ENCODE data around the gene LMAN1L. TPM values are rescaled to one million over a fixed set of nuclear protein-coding genes. Genes with fewer than 3 reads are reported as not detected.

The LMAN1L gene
- total RNA-seq, 1 experiment from 2014 or later: not detected

DNA sequence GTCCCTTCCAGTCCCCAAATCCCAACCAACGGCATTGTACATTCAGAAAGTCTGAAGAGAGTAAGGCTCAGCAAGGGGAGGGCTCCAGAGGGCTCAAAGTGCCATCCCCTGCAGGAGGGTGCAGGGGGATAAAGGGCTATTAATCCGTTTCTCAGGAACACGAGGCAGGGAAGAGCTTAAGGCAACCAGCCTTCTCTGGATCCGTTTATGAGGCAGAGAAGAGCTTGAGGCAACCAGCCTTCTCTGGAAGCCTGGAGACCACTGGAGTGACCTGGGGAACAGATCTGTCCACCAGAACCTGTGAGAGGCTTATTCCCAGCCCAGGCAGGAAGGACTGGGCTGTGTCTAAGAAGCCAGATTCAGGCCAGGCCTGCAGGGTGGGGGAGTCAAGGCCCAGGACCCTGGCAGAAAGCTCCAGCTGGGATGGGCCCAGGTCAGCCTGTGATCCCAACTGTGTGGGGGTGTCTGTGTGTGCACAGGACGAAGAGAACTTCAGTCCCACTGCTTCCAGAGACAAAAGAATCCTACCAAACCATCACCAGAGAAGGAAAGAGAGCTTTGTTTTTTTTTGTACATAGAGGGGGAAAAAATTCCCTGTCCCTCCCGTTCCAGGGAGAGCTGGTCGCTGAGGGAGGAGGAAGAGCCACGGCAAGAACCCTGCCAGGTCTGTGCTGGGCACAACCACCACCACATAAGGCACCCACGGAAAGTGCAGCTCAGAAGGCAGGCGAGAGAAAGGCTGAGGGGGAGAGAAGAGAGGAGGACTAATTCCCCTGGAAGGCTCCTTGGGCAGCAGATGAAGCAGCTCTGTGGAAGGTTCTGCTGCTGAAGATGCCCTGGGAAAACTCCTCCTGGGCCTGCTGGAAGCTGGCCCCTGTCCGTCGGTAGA lies 31.9 kb downstream of the LMAN1L start:
- H3K27ac Mint-ChIP-seq: peak overlapping the region; percentile 48; the same call in 1 of the 2 replicates
- CTCF ChIA-PET: interaction anchor here (0.6 to 4.3 kb wide), 8 partner anchors 11 to 212 kb away, joined by 3 to 33 read pairs (median 6); no protein-coding TSS in a partner anchor
- H3K27me3 Mint-ChIP-seq (ENCODE audit: low read depth): no peaks in the 10 kb centered on the region
- no peaks in the 10 kb centered on the region for H3K9me3 Mint-ChIP-seq
- ATAC-seq (no peak), DNase-seq (ENCODE audit: low spot score) (no peak)
- TF ChIP-seq JAZF1 (CRISPR knock-in tag; IDR thresholded peaks at IDR 0.05) (no peak), NR1H2 (CRISPR knock-in tag; IDR thresholded peaks at IDR 0.05) (no peak), CREB1 (CRISPR knock-in tag; IDR thresholded peaks at IDR 0.05) (no peak), ATF1 (CRISPR knock-in tag; IDR thresholded peaks at IDR 0.05) (no peak), PRRX2 (CRISPR knock-in tag; IDR thresholded peaks at IDR 0.05) (no peak)
- TF ChIP-seq, protein P1, sequence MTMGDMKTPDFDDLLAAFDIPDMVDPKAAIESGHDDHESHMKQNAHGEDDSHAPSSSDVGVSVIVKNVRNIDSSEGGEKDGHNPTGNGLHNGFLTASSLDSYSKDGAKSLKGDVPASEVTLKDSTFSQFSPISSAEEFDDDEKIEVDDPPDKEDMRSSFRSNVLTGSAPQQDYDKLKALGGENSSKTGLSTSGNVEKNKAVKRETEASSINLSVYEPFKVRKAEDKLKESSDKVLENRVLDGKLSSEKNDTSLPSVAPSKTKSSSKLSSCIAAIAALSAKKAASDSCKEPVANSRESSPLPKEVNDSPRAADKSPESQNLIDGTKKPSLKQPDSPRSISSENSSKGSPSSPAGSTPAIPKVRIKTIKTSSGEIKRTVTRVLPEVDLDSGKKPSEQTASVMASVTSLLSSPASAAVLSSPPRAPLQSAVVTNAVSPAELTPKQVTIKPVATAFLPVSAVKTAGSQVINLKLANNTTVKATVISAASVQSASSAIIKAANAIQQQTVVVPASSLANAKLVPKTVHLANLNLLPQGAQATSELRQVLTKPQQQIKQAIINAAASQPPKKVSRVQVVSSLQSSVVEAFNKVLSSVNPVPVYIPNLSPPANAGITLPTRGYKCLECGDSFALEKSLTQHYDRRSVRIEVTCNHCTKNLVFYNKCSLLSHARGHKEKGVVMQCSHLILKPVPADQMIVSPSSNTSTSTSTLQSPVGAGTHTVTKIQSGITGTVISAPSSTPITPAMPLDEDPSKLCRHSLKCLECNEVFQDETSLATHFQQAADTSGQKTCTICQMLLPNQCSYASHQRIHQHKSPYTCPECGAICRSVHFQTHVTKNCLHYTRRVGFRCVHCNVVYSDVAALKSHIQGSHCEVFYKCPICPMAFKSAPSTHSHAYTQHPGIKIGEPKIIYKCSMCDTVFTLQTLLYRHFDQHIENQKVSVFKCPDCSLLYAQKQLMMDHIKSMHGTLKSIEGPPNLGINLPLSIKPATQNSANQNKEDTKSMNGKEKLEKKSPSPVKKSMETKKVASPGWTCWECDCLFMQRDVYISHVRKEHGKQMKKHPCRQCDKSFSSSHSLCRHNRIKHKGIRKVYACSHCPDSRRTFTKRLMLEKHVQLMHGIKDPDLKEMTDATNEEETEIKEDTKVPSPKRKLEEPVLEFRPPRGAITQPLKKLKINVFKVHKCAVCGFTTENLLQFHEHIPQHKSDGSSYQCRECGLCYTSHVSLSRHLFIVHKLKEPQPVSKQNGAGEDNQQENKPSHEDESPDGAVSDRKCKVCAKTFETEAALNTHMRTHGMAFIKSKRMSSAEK (CRISPR knock-in tag; IDR thresholded peaks at IDR 0.05; ENCODE audit: borderline replicate concordance): no peak
- peaks cover 3% of the 10 kb centered on the region for H3K36me3 Mint-ChIP-seq
- POLR2A ChIA-PET: no interaction called here
- H3K4me1 Mint-ChIP-seq: peaks cover 21% of the 10 kb centered on the region
- peak overlapping the region; percentile 81 for H3K4me3 Mint-ChIP-seq

- ChIA-PET CTCF (interaction anchor here (0.9 to 4.3 kb wide), 6 partner anchors 39 to 213 kb away, joined by 3 to 33 read pairs (median 5); no protein-coding TSS in a partner anchor), POLR2A (no interaction called here)
- DNase-seq (ENCODE audit: low spot score): no peak
- Mint-ChIP-seq H3K27me3 (ENCODE audit: low read depth) (no peaks in the 10 kb centered on the region), H3K4me1 (peaks cover 18% of the 10 kb centered on the region), H3K9me3 (no peaks in the 10 kb centered on the region), H3K36me3 (peaks cover 3% of the 10 kb centered on the region), H3K27ac (no peak overlapping the region), H3K4me3 (no peak overlapping the region)
- no peak for ATAC-seq
- no peak for TF ChIP-seq TEAD4 (CRISPR knock-in tag; IDR thresholded peaks at IDR 0.05)
- TF ChIP-seq CREM (CRISPR knock-in tag; IDR thresholded peaks at IDR 0.05): no peak
- no peak for TF ChIP-seq SOX15 (CRISPR knock-in tag; IDR thresholded peaks at IDR 0.05)
- no peak for TF ChIP-seq ZNF423 (CRISPR knock-in tag; IDR thresholded peaks at IDR 0.05)
- no peak for TF ChIP-seq CDX4 (CRISPR knock-in tag; IDR thresholded peaks at IDR 0.05; ENCODE audit: borderline replicate concordance)
- TF ChIP-seq, protein P1 (CRISPR knock-in tag; IDR thresholded peaks at IDR 0.05; ENCODE audit: borderline replicate concordance): no peak
- no peak for TF ChIP-seq ERG (CRISPR knock-in tag; IDR thresholded peaks at IDR 0.05)
- no peak for TF ChIP-seq USF1 (CRISPR knock-in tag; IDR thresholded peaks at IDR 0.05)
- TF ChIP-seq, protein P2, sequence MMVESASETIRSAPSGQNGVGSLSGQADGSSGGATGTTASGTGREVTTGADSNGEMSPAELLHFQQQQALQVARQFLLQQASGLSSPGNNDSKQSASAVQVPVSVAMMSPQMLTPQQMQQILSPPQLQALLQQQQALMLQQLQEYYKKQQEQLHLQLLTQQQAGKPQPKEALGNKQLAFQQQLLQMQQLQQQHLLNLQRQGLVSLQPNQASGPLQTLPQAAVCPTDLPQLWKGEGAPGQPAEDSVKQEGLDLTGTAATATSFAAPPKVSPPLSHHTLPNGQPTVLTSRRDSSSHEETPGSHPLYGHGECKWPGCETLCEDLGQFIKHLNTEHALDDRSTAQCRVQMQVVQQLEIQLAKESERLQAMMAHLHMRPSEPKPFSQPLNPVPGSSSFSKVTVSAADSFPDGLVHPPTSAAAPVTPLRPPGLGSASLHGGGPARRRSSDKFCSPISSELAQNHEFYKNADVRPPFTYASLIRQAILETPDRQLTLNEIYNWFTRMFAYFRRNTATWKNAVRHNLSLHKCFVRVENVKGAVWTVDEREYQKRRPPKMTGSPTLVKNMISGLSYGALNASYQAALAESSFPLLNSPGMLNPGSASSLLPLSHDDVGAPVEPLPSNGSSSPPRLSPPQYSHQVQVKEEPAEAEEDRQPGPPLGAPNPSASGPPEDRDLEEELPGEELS (CRISPR knock-in tag; IDR thresholded peaks at IDR 0.05): no peak
- no peak for TF ChIP-seq MLX (CRISPR knock-in tag; IDR thresholded peaks at IDR 0.05)
- TF ChIP-seq ZNF671 (CRISPR knock-in tag; IDR thresholded peaks at IDR 0.05): no peak
- no peak for TF ChIP-seq ZNF219 (CRISPR knock-in tag; IDR thresholded peaks at IDR 0.05; ENCODE audit: borderline replicate concordance)
- TF ChIP-seq ZBTB21 (CRISPR knock-in tag; IDR thresholded peaks at IDR 0.05; ENCODE audit: borderline replicate concordance): no peak
- TF ChIP-seq NFE2L1 (CRISPR knock-in tag; IDR thresholded peaks at IDR 0.05): no peak
- TF ChIP-seq ZNF396 (CRISPR knock-in tag; IDR thresholded peaks at IDR 0.05; ENCODE audit: borderline replicate concordance): no peak
These were observed 32.6 kb downstream of the LMAN1L start for GRCh38 chr15:74845208-74845568.
